ENCODE measurements around the gene CBARP.

GRCh38 chr19:1230783-1231489, 6.9 kb downstream of the CBARP start:
- TF ChIP-seq TAF1 (IDR thresholded peaks at IDR 0.05; ENCODE audit: borderline replicate concordance, low read depth, low read length) (no peak), USF1 (IDR thresholded peaks at IDR 0.05; ENCODE audit: borderline replicate concordance, low read depth) (no peak), GABPA (IDR thresholded peaks at IDR 0.05; ENCODE audit: low read depth) (no peak)

Data from SK-N-SH (cell line).